GM12878 (cell line): ENCODE data around the gene FREM2. TPM values are rescaled to one million over a fixed set of nuclear protein-coding genes. Genes with fewer than 3 reads are reported as not detected.

Experiments
- ATAC-seq: fragments of 200-7000 bp; cut with Tn5 transposase; 3 replicates; pipeline ENCODE4 v1.9.1; 2020; ENCODE audit warnings: mild to moderate bottlenecking, moderate library complexity
- BruUV-seq: library from RNA; stranded (reverse); fragments of 400-500 nt; replicated peaks from 2 replicates; lab custom pipeline; 2021; lab: Mats Ljungman, UMichigan
- CTCF ChIA-PET: fragments of 300-600 bp; sonication (Branson Sonifier 250); formaldehyde crosslinking; extraction: SDS; loops from one replicate; lab custom pipeline; 2021; ENCODE audit warnings: inconsistent platforms; lab: Yijun Ruan, JAX
- POLR2A ChIA-PET: fragments of 350-600 bp; formaldehyde crosslinking; extraction: SDS; loops from one replicate; lab custom pipeline; 2021; ENCODE audit warnings: inconsistent platforms; lab: Charles Lee
- RAD21 ChIA-PET: fragments of 300-600 bp; sonication (Branson Sonifier 250); formaldehyde crosslinking; loops from one replicate; lab custom pipeline; 2023; ENCODE audit warnings: antibody characterized with exemption; ENCODE audit not compliant: unreplicated experiment; lab: Charles Lee
- SMC1A ChIA-PET: fragments of 300-600 bp; sonication (Branson Sonifier 250); formaldehyde crosslinking; loops from one replicate; lab custom pipeline; 2023; ENCODE audit not compliant: unreplicated experiment, uncharacterized antibody; lab: Charles Lee
- DNase-seq: peaks from one replicate; pipeline ENCODE4 v3.0.0-alpha.2; 2011; ENCODE audit warnings: low read depth, low spot score
- FAIRE-seq: peaks from 3 replicates; lab custom pipeline; 2011; peaks lifted over from hg19 to GRCh38; lab: Jason Lieb, UNC
- H2AFZ ChIP-seq: 2 replicates; pipeline ENCODE4 v1.6.0; 2011; ENCODE audit warnings: low read depth, low read length, control low read depth; ENCODE audit not compliant: control insufficient read depth
- H3K27ac ChIP-seq: 2 replicates; pipeline ENCODE4 v1.5.1; 2011; ENCODE audit warnings: control low read depth; ENCODE audit not compliant: control insufficient read depth, insufficient read depth
- H3K27me3 ChIP-seq, 2 experiments: replicated peaks in 1 of 2; 2 replicates each; pipeline versions ENCODE4 v1.6.0 to v1.6.1; 2011; ENCODE audit warnings: low read length in 1 of 2; ENCODE audit not compliant: control insufficient read depth in 2 of 2, insufficient read depth in 2 of 2
- H3K36me3 ChIP-seq, 2 experiments: 2 replicates each; pipeline ENCODE4 v1.5.1; 2011; ENCODE audit warnings: low read length in 1 of 2; ENCODE audit not compliant: control insufficient read depth in 2 of 2, insufficient read depth in 2 of 2
- H3K4me1 ChIP-seq: 2 replicates; pipeline ENCODE4 v1.6.1; 2011; ENCODE audit warnings: mild to moderate bottlenecking, low read length, moderate library complexity, mixed read lengths; ENCODE audit not compliant: control insufficient read depth, insufficient read depth
- H3K4me2 ChIP-seq: 2 replicates; pipeline ENCODE4 v1.6.0; 2011; ENCODE audit warnings: control low read depth; ENCODE audit not compliant: control insufficient read depth, insufficient read depth
- H3K4me3 ChIP-seq: fragments of 200-600 bp; sonication (generic); 2 replicates; pipeline ENCODE4 v1.5.1; 2016
- H3K79me2 ChIP-seq: 2 replicates; pipeline ENCODE4 v1.6.0; 2011; ENCODE audit warnings: low read length; ENCODE audit not compliant: control insufficient read depth, insufficient read depth
- H3K9ac ChIP-seq: 2 replicates; pipeline ENCODE4 v1.8.0; 2011; ENCODE audit warnings: low read length, control low read depth, mixed read lengths; ENCODE audit not compliant: control insufficient read depth, insufficient read depth
- H3K9me3 ChIP-seq: replicated peaks from 3 replicates; pipeline ENCODE4 v1.5.1; 2011; ENCODE audit warnings: mild to moderate bottlenecking, low read length; ENCODE audit not compliant: control insufficient read depth, insufficient read depth
- H4K20me1 ChIP-seq: 2 replicates; pipeline ENCODE4 v1.6.0; 2011; ENCODE audit not compliant: control insufficient read depth, insufficient read depth
- CUX1 ChIP-seq: IDR thresholded peaks from 2 replicates; pipeline ENCODE4 v1.6.1; 2012; ENCODE audit warnings: improper control_type of control experiment, low read depth, low read length; ENCODE audit not compliant: insufficient replicate concordance
- ELK1 ChIP-seq: IDR thresholded peaks from 2 replicates; pipeline ENCODE4 v1.6.1; 2012; ENCODE audit warnings: low read depth, low read length, improper control_type of control experiment
- GABPA ChIP-seq: IDR thresholded peaks from 2 replicates; pipeline ENCODE4 v1.6.1; 2014; ENCODE audit warnings: antibody characterized with exemption, low read depth, mild to moderate bottlenecking, inconsistent platforms
- JUND ChIP-seq: IDR thresholded peaks from 2 replicates; pipeline ENCODE4 v1.6.1; 2012; ENCODE audit warnings: low read depth, mild to moderate bottlenecking, low read length, improper control_type of control experiment, moderate library complexity
- KDM1A ChIP-seq: fragments of 200-600 bp; sonication (generic); IDR thresholded peaks from 2 replicates; pipeline ENCODE4 v1.6.1; 2016; ENCODE audit warnings: borderline replicate concordance
- KLF5 ChIP-seq: fragments of 450-650 bp; IDR thresholded peaks from 2 replicates; pipeline ENCODE4 v1.6.1; 2014; ENCODE audit warnings: mild to moderate bottlenecking; ENCODE audit not compliant: partially characterized antibody
- PAX8 ChIP-seq: fragments of 450-650 bp; IDR thresholded peaks from 2 replicates; pipeline ENCODE4 v1.6.1; 2017; ENCODE audit warnings: mild to moderate bottlenecking, moderate library complexity
- POU2F2 ChIP-seq: IDR thresholded peaks from 3 replicates; pipeline ENCODE4 v1.6.1; 2011; ENCODE audit warnings: low read depth, mild to moderate bottlenecking, low read length, borderline replicate concordance
- RAD51 ChIP-seq: fragments of 450-650 bp; IDR thresholded peaks from 2 replicates; pipeline ENCODE4 v1.6.1; 2016; ENCODE audit warnings: moderate library complexity, mild to moderate bottlenecking, inconsistent platforms
- WGBS: methylation state at CpG from one replicate; pipeline ENCODE4 v1.1.6; 2016; ENCODE audit warnings: low lambda C conversion rate; ENCODE audit not compliant: insufficient replicate concordance, insufficient coverage; ENCODE audit errors: missing lambda C conversion rate; 5-methylcytosine and 5-hydroxymethylcytosine counted together
- in situ Hi-C: fragments of 300-500 bp; cut with MboI; formaldehyde crosslinking; loops from 9 replicates; pipeline ENCODE4 v1.14.3; 2018; ENCODE audit warnings: mixed read lengths
- intact Hi-C: fragments of 100-400 bp; cut with micrococcal nuclease; formaldehyde crosslinking; loops from one replicate; pipeline ENCODE4 v1.14.2; 2022; ENCODE audit not compliant: unreplicated experiment
- polyA plus RNA-seq, 11 experiments: library from polyadenylated mRNA; depleted of rRNA in 4 of 11; unstranded in 6 of 11; stranded (reverse) in 5 of 11; fragments of >200 nt; fragmentation: Nextera tagmentation in 4 of 11; fragmentation: Illumina TruSeq in 1 of 11; extraction: Ambion mirVana in 4 of 11; extraction: Trizol in 1 of 11; gene quantifications; 1 replicate in 1 of 11; 2 replicates in 10 of 11; pipeline versions ENCODE4 v1.2.1 to v1.2.3, GENCODE V29; 2011 to 2016; ENCODE audit warnings: inconsistent platforms in 2 of 11, missing spikeins in 2 of 11, low read depth in 1 of 11
- total RNA-seq, 4 experiments: library from RNA; depleted of rRNA in 3 of 4; stranded (reverse); fragments of >200 nt in 3 of 4; fragmentation: Illumina TruSeq in 1 of 4; extraction: Trizol in 1 of 4; gene quantifications; 2 replicates each; pipeline versions ENCODE4 v1.2.1 to v1.2.3, GENCODE V29; 2013 to 2021
- TF ChIP-seq, protein P1 (sequence below): fragments of 150-350 bp; IDR thresholded peaks from 2 replicates; pipeline ENCODE4 v1.6.1; 2016; ENCODE audit warnings: low read depth, low read length
- TF ChIP-seq, protein P2 (sequence below): fragments of 450-650 bp; conservative IDR thresholded peaks from 2 replicates; pipeline ENCODE4 v1.6.1; 2017; ENCODE audit warnings: mild to moderate bottlenecking, moderate library complexity

FREM2 gene
- total and polyA plus RNA-seq, 10 of the 15 experiments (the other 5 are each of a cell fraction or from before 2014, with no cell fraction given) = 0.02 to 0.12 (median 0.05) TPM; not detected in 2

GRCh38 chr13:38902551-38902950, 215.7 kb downstream of the FREM2 start:
- no peak overlapping the region for H3K4me2 ChIP-seq
- FAIRE-seq = no peak
- TF ChIP-seq RAD51 (no peak), KLF5 (no peak), JUND (no peak), KDM1A (no peak), POU2F2 (no peak), GABPA (no peak), ELK1 (no peak), CUX1 (no peak), PAX8 (no peak)
- TF ChIP-seq, protein P1, sequence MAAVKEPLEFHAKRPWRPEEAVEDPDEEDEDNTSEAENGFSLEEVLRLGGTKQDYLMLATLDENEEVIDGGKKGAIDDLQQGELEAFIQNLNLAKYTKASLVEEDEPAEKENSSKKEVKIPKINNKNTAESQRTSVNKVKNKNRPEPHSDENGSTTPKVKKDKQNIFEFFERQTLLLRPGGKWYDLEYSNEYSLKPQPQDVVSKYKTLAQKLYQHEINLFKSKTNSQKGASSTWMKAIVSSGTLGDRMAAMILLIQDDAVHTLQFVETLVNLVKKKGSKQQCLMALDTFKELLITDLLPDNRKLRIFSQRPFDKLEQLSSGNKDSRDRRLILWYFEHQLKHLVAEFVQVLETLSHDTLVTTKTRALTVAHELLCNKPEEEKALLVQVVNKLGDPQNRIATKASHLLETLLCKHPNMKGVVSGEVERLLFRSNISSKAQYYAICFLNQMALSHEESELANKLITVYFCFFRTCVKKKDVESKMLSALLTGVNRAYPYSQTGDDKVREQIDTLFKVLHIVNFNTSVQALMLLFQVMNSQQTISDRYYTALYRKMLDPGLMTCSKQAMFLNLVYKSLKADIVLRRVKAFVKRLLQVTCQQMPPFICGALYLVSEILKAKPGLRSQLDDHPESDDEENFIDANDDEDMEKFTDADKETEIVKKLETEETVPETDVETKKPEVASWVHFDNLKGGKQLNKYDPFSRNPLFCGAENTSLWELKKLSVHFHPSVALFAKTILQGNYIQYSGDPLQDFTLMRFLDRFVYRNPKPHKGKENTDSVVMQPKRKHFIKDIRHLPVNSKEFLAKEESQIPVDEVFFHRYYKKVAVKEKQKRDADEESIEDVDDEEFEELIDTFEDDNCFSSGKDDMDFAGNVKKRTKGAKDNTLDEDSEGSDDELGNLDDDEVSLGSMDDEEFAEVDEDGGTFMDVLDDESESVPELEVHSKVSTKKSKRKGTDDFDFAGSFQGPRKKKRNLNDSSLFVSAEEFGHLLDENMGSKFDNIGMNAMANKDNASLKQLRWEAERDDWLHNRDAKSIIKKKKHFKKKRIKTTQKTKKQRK = no peak
- TF ChIP-seq, protein P2, sequence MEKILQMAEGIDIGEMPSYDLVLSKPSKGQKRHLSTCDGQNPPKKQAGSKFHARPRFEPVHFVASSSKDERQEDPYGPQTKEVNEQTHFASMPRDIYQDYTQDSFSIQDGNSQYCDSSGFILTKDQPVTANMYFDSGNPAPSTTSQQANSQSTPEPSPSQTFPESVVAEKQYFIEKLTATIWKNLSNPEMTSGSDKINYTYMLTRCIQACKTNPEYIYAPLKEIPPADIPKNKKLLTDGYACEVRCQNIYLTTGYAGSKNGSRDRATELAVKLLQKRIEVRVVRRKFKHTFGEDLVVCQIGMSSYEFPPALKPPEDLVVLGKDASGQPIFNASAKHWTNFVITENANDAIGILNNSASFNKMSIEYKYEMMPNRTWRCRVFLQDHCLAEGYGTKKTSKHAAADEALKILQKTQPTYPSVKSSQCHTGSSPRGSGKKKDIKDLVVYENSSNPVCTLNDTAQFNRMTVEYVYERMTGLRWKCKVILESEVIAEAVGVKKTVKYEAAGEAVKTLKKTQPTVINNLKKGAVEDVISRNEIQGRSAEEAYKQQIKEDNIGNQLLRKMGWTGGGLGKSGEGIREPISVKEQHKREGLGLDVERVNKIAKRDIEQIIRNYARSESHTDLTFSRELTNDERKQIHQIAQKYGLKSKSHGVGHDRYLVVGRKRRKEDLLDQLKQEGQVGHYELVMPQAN = no peak

More at GRCh38 chr13:38902551-38902950, 215.7 kb downstream of the FREM2 start:
- ChIA-PET SMC1A (interaction anchor here (0.5 kb wide), 1 partner anchor 320 kb away, joined by 3 read pairs; no protein-coding TSS in a partner anchor), POLR2A (interaction anchor here (0.5 kb wide), 1 partner anchor 10 kb away, joined by 3 read pairs; no protein-coding TSS in a partner anchor), CTCF (no interaction called here), RAD21 (no interaction called here)
- DNase-seq (no peak), ATAC-seq (no peak)
- H3K4me3 ChIP-seq = no peak overlapping the region
- intact Hi-C loops (no loop called here), in situ Hi-C loops (no loop called here)
- no peaks in the 10 kb centered on the region for H3K4me1 ChIP-seq
- no peaks in the 10 kb centered on the region for H3K79me2 ChIP-seq
- no peaks in the 10 kb centered on the region for H4K20me1 ChIP-seq
- no TSS peak for BruUV-seq
- H3K27ac ChIP-seq = no peak overlapping the region
- H3K9ac ChIP-seq = no peak overlapping the region
- H3K9me3 ChIP-seq = no peaks in the 10 kb centered on the region
- H3K27me3 ChIP-seq = no peaks in the 10 kb centered on the region
- H3K36me3 ChIP-seq = no peaks in the 10 kb centered on the region
- 11% methylated on average over 1 of the region's 1 CpG for WGBS
- H2AFZ ChIP-seq = no peak overlapping the region
